NCI-H187 (cell line): Measurements from ENCODE around the gene LHX1.

Source experiments
- DNase-seq, 2 experiments: peaks; one replicate each; lab custom pipeline; 2025; lab: John Stamatoyannopoulos, UW

LHX1 gene

DNA sequence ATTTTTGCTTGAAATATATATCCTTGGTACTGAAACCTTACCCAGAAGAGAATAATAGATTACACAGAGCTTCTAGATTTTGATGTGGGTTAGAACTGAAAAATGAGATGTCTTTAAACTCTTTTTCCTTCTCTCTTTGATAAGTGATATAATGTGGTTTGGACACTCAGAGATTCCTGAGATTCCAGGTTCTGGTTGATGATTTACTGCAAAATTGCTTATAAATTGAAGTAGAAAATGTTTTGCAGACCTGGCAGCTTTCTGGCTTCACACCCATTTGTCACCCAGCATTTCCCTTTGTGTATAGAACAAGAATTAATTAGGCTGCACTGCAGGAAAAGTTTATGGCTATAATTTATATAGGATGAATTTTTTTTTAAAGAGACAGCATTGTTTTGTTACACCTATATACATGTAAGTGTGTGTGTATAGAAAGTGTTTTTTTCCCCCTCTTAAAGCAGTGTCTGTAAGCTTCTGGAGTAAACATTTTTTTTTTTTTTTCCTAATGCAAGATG, 35.0 kb downstream of the LHX1 start:
- DNase-seq = no peak

DNA sequence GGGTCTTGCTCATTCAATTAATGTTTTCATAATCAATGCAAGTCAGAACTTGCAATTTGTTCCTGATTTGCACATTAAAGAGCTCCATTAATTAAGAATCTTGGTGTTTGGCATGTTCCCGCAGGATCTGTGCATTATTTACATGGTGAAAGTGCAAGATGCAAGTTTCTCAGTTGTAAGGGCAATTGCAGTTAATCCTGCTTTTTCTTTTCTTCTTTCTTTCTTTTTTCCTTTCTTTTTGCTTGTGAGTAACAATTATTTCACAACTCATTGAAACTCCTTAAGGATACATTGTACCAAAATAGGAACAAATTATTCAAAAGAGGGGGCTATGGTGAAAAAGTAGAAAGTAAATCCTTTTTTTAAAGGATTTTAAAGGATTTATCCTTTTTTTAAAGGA, 35.6 kb downstream of the LHX1 start:
- DNase-seq = no peak

DNA sequence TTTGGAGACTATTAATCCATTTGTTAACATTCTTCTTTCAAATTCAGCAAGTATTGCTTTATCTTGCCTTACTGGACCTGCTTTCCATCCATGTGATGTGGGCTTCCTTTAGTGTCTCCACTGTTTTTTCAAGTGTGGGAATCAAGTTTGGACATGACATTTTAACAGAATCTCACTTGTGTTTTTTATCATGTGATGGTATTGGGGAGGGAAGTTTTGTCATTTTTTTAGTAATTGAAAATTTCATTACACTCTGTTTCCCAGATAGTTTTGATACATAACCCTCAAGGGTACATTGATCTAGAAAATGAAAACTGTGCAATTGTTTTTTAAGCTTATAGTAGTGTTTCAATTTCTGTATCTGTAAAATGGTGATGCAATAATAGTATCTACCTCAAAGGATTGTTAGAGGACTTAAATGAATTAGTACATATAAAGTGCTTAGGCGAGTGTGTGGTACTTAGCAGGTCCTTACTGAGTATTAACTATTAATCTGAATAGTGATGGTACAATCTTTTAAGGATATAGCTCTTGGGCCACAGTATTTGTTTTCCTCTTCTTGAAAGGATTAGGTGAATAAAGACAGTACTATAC, 38.7 kb downstream of the LHX1 start:
- DNase-seq = no peak

DNA sequence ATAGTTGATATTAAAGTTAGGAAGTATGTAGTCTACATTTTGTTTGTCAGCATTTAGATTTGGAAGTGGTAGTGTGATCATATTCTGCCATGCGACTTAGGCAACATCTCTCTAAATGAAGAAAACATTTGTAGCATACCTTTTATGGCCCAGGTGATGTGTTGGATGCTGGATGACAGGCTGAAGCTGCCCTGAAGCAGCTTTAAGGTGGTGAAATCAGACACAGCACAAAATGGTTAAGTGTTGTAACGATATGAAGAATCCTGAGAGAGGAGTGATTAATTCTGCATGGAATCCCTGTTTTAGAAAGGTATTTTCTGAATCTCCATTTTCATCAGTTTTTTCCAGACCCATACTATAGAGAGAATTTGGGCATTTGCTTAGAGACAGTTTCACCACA, 39.8 kb downstream of the LHX1 start:
- DNase-seq = no peak

DNA sequence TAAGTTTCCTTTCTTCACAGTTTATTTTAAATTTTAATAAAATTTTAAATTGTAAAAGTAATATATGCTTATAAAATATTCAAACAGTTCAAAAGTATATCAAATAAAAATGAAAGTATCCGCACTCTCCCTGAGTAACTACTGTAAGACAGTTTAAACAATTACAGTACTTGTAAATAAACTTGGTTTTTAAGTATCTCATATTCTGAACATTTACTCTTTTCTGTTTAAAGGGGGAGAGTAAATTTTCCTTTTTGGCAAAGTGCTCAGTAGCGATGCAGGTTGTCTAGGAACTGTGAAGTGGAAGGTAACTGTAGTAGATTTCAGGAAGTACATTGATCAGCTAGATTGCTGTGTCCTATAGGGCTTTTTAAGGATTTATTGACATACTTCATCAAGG, 40.3 kb downstream of the LHX1 start:
- DNase-seq = no peak

DNA sequence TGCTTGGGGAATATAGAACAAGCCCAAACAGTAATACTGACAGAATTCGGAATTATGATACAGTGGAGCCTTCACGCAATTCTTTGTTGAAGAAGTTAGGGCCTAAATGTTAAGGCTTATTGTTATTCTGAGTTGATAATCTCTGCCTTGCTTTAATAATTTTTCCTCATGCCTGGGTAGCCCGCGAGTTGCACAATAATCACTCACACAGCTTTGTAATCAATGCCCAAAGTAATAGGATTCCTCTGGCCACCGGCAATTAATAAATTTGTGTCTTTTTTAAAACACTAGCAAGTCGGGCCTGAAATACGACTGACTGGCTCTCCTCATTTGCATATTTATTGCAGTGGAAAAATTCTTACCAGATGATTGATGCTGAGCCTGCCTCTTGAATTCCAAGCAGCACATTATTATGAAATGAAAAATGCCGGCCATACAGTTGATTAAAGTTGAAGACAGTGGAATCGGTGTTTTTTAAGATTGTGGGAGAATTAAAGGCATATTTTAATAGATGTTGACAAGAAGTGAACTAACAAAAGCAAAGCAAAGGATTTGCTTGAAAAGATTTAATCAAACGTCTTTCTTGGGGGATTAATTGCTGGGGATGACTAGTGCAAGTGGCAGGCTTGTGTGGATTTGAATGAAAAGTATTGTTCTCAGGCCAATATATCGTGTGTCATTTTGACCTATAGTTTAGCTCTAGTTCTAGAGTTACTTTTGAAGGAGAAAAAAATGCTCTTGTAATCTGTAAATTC, 41.7 kb downstream of the LHX1 start:
- DNase-seq = no peak

- DNase-seq = no peak
These were observed 42.3 kb downstream of the LHX1 start for GRCh38 chr17:36979565-36979941.

- DNase-seq = no peak
These were observed 43.0 kb downstream of the LHX1 start for GRCh38 chr17:36980280-36980761.

- DNase-seq = no peak
These were observed 46.3 kb downstream of the LHX1 start for GRCh38 chr17:36983618-36984017.

GRCh38 chr17:36989173-36989572, 51.9 kb downstream of the LHX1 start:
- no peak for DNase-seq

- no peak for DNase-seq
These were observed 55.4 kb downstream of the LHX1 start for GRCh38 chr17:36992701-36993100.

DNA sequence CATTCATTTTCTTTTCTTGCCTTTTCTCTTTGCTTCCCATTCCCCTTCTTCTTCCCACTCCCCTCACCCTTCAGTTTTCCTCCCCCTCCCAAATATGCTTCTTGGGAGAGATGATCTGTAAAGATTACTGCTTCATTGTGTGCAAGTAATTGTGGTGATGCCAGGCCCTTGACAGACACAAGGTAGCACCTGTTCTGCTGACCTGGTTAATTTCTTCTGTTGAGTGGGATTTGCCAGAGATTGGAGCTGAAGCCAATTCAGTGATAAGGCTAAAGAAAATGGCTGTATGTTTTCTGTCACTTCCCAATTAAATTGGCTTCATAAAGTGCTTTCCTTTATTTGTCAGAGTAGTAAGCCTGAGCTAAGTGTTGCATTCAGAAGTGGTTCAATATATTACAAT, 56.0 kb downstream of the LHX1 start:
- no peak for DNase-seq
